DOHH2 (cell line): ENCODE results near the gene FNDC3B.

ENCODE experiments used
- EZH2phosphoT487 ChIP-seq: fragments of 200-600 bp; sonication (generic); IDR thresholded peaks from 2 replicates; pipeline ENCODE4 v1.6.1; 2017; ENCODE audit warnings: borderline replicate concordance, mild to moderate bottlenecking, antibody characterized with exemption, low read length, moderate library complexity, mixed read lengths
- TF ChIP-seq, protein P1 (sequence below): fragments of 200-600 bp; sonication (generic); IDR thresholded peaks from one replicate; pipeline ENCODE4 v1.5.1; 2014; ENCODE audit warnings: antibody characterized with exemption, mild to moderate bottlenecking, low read depth, low read length; ENCODE audit not compliant: poor library complexity, severe bottlenecking

DNA sequence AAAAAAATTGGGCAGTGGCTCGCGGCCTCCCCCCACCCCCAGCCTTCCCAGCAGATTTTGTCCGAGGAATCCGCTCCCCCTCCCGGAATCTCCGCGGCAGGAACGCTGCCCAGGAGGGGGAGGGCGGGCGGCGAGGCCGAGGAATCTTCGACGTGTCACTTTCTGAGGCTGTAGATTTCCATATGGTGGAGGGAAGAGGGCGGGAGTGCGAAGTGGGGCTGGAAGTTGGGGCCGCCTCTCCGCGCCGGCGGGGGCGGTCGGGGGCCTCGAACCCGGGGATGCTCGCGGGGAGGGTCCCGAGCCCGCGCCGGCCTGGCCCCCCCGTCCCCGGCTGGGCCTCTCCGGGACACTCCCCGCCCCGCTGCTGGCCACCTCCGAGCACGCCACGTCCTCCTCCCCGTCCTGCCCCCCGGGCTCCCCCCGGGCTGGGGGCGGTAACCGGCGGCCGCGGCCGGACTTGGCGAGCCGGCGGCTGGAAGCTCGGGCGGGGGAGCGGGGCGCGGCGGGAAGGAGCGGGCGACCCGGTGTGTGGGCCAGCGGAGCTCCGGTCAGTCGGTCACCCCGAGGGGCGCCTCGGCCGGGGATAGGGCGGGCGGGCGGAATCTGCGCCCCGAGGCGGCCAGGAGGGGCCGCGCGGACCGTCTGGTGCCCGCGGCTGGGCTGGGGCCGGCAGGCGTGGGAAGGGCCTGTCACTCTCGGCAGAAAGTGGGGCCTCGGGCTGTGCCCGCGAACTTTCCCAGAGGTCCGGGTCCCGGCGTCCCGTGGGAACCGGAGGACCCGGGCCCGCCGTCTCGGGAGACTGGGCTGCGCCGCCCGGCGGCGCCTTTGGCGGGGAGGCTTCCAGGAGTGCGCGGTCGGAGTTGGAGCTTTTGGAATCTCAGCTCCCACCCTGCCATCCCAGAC, 951 bp downstream of the FNDC3B start:
- TF ChIP-seq, protein P1, sequence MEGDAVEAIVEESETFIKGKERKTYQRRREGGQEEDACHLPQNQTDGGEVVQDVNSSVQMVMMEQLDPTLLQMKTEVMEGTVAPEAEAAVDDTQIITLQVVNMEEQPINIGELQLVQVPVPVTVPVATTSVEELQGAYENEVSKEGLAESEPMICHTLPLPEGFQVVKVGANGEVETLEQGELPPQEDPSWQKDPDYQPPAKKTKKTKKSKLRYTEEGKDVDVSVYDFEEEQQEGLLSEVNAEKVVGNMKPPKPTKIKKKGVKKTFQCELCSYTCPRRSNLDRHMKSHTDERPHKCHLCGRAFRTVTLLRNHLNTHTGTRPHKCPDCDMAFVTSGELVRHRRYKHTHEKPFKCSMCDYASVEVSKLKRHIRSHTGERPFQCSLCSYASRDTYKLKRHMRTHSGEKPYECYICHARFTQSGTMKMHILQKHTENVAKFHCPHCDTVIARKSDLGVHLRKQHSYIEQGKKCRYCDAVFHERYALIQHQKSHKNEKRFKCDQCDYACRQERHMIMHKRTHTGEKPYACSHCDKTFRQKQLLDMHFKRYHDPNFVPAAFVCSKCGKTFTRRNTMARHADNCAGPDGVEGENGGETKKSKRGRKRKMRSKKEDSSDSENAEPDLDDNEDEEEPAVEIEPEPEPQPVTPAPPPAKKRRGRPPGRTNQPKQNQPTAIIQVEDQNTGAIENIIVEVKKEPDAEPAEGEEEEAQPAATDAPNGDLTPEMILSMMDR: no peak
- TF ChIP-seq EZH2phosphoT487: no peak
